HepG2 (cell line): Measurements from ENCODE around the gene UPB1. TPM values are rescaled to one million over a fixed set of nuclear protein-coding genes. Genes with fewer than 3 reads are reported as not detected.

Source experiments
- FOXJ3 ChIP-seq: sonication (generic); formaldehyde crosslinking; IDR thresholded peaks from 2 replicates; pipeline ENCODE4 v1.4.0; 2020; ENCODE audit warnings: missing genetic modification reagents, mild to moderate bottlenecking, borderline replicate concordance
- ZBTB40 ChIP-seq, 2 experiments: fragments of 450-650 bp in 1 of 2; sonication (generic) in 1 of 2; formaldehyde crosslinking in 1 of 2; IDR thresholded peaks; 2 replicates each; pipeline versions ENCODE4 v1.6.1 to v1.8.0; 2016 to 2022; ENCODE audit warnings: antibody characterized with exemption in 1 of 2, mild to moderate bottlenecking in 1 of 2, missing genetic modification reagents in 1 of 2
- ZFP62 ChIP-seq: sonication (generic); formaldehyde crosslinking; IDR thresholded peaks from 2 replicates; pipeline ENCODE4 v1.4.0; 2020; ENCODE audit warnings: missing genetic modification reagents
- ZNF337 ChIP-seq: sonication (generic); formaldehyde crosslinking; IDR thresholded peaks from 2 replicates; pipeline ENCODE4 v1.5.1; 2020; ENCODE audit warnings: missing genetic modification reagents, low read depth, mild to moderate bottlenecking, borderline replicate concordance
- ZNF432 ChIP-seq: sonication (generic); formaldehyde crosslinking; IDR thresholded peaks from 2 replicates; pipeline ENCODE4 v1.5.0; 2020; ENCODE audit warnings: missing genetic modification reagents, mild to moderate bottlenecking, borderline replicate concordance
- polyA plus RNA-seq, 8 experiments: library from polyadenylated mRNA; depleted of rRNA in 3 of 8; stranded (reverse) in 7 of 8; unstranded in 1 of 8; fragments of >200 nt; fragmentation: Illumina TruSeq in 4 of 8; extraction: Trizol in 4 of 8; gene quantifications; 2 replicates each; pipeline versions ENCODE4 v1.2.1 to v1.2.3, GENCODE V29; 2011 to 2016; ENCODE audit warnings: low read depth in 4 of 8, missing spikeins in 1 of 8, mixed read lengths in 1 of 8; ENCODE audit not compliant: insufficient read depth in 1 of 8
- total RNA-seq, 5 experiments: library from RNA; depleted of rRNA; stranded (reverse); fragments of >200 nt; fragmentation: Illumina TruSeq; extraction: Trizol; gene quantifications; 2 replicates each; pipeline ENCODE4 v1.2.3, GENCODE V29; 2016; ENCODE audit warnings: low read depth in 1 of 5

The UPB1 gene
- total and polyA plus RNA-seq, 2 of the 13 experiments (the other 11 are each of a cell fraction or from before 2014, with no cell fraction given): 0.38 to 1.2 TPM

- TF ChIP-seq ZFP62 (CRISPR knock-in tag) (no peak), ZNF432 (no peak), ZBTB40 (IDR thresholded peaks at IDR 0.05) (no peak), ZBTB40 (CRISPR knock-in tag; IDR thresholded peaks at IDR 0.05) (peak; percentile 57; the same call in 1 of the 2 replicates), FOXJ3 (CRISPR knock-in tag) (peak; percentile 59; the same call in 1 of the 2 replicates), ZNF337 (CRISPR knock-in tag) (no peak)
Observed at GRCh38 chr22:24550028-24550901, 55.1 kb downstream of the UPB1 start (continued).
